Activated naive CD4-positive, alpha-beta T cell treated with anti-CD3 and anti-CD28 coated beads, Interleukin-2, amount 50 U/mL, for 24 hours (primary cell): ENCODE measurements around the gene KRT40.

ENCODE experiments used
- H3K27ac Mint-ChIP-seq: one replicate; pipeline ENCODE4 v1.8.0; 2021; ENCODE audit warnings: mild to moderate bottlenecking, mixed read lengths
- H3K27me3 Mint-ChIP-seq: one replicate; pipeline ENCODE4 v1.8.0; 2021; ENCODE audit warnings: mixed read lengths
- H3K36me3 Mint-ChIP-seq: one replicate; pipeline ENCODE4 v1.8.0; 2021; ENCODE audit warnings: mixed read lengths
- H3K4me1 Mint-ChIP-seq: one replicate; pipeline ENCODE4 v1.8.0; 2021; ENCODE audit warnings: mixed read lengths
- H3K4me3 Mint-ChIP-seq: one replicate; pipeline ENCODE4 v1.8.0; 2021; ENCODE audit warnings: mild to moderate bottlenecking, mixed read lengths
- H3K9me3 Mint-ChIP-seq: one replicate; pipeline ENCODE4 v1.8.0; 2021; ENCODE audit warnings: mixed read lengths

Gene KRT40

DNA sequence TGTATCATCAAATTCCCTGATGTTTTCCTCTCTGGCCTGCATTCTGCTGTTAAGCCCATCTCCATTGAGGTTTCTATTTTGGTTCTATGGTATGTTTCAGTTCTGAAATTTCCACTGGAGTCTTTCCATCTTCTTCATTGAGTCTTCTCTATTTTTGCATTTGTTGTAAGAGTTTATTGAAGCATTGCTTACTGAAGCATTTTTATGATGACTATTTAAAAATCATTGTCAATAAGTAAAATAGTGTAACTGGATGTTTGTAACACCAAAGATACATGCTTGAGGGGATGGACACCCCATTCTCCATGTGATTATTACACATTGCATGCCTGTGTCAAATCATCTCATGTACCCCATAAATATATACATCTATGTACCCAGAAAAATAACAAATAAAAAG, 8.6 kb downstream of the KRT40 start:
- Mint-ChIP-seq H3K36me3 (no peaks in the 10 kb centered on the region), H3K9me3 (no peaks in the 10 kb centered on the region), H3K27me3 (peaks cover 5% of the 10 kb centered on the region), H3K4me3 (no peak overlapping the region), H3K4me1 (no peaks in the 10 kb centered on the region), H3K27ac (no peak overlapping the region)

DNA sequence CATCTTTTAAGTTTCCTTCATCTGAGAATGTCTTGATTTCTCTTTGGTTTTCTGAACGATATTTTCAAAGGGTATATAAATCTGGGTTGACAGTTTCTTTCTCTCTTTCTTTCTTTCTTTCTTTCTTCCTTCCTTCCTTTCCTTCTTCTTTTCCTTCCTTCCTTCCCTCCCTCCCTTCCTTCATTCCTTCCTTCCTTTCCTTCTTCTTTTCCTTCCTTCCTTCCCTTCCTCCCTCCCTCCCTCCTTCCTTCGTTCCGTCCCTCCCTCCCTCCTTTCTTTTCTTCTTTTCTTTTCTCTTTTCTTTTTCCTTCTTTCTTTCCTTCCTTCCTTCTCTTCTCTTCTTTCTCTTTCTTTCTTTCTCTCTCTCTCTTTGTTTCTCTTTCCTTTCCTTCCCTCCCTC, 9.8 kb downstream of the KRT40 start:
- H3K36me3 Mint-ChIP-seq, result no peaks in the 10 kb centered on the region
- H3K27me3 Mint-ChIP-seq, result peaks cover 5% of the 10 kb centered on the region
- H3K4me1 Mint-ChIP-seq, result no peaks in the 10 kb centered on the region
- H3K9me3 Mint-ChIP-seq, result no peaks in the 10 kb centered on the region
- H3K4me3 Mint-ChIP-seq, result no peak overlapping the region
- no peak overlapping the region for H3K27ac Mint-ChIP-seq

DNA sequence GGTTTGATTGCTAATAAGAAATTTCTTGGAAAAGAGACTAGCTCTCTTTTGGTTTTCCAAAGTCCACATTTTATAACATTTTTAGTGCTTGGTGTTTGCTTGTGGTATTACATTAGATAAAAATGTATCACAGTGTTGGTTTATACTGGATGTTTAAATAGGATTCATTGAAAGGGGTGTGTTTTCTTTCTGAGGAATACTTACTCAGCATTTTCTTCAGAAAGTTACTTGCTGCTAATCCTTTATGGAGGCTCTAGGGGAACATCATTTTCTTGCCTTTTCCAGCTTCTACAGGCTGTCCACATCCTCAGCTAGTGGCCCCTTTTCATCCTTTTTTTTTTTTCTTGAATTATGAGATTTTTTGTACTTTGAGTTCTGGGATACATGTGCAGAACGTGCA, 16.5 kb downstream of the KRT40 start:
- Mint-ChIP-seq H3K27me3 (peaks cover 4% of the 10 kb centered on the region), H3K4me1 (no peaks in the 10 kb centered on the region), H3K4me3 (no peak overlapping the region), H3K27ac (no peak overlapping the region), H3K36me3 (no peaks in the 10 kb centered on the region), H3K9me3 (no peaks in the 10 kb centered on the region)

DNA sequence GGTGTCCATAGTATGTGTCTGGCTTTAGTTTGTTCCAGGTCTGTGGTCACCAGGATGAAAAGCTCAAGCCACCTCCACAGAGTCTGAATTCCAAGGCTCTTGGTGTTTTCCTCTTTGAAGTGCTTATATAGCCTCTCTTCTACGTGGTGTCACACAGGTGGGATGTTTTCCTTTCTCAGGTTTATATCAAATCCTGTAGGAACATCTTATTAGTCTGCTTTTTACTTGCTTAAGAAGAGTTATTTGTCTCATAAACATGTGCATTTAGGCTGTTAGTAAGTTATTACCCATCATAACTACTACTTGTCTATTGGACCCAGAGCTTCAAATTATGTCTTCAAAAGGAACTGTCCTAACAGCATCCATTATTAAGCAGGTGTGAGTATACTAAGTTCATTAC, 17.3 kb downstream of the KRT40 start, which contains the start of gene KRT39:
Gene KRT39 (minus strand): TSS at position 101 of the 400 bp plus-strand sequence. CDS start 92 bp downstream, at position 9.
- Mint-ChIP-seq H3K4me1 (no peaks in the 10 kb centered on the region), H3K36me3 (no peaks in the 10 kb centered on the region), H3K9me3 (no peaks in the 10 kb centered on the region), H3K27ac (no peak within 1 kb of the TSS), H3K4me3 (no peak within 1 kb of the TSS), H3K27me3 (peaks cover 4% of the 10 kb centered on the region)

DNA sequence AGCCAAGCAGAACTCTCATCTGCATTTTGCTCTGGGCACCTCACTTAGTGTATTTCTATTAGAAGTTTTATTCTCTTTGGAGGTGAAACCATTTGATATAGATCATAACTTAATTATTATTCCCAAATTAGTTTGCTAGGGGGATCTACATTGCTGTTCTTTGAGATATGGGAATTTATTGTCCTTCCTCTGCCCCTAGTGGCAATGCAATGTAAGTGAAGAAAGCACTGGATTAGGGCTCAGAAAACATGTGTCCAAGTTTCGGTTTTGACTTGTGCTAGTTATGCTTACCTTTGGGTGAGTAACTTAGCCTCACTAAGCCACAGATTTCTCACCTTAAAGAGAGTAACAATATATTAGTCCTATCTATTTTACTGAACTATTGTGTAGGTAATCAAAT, 20.3 kb downstream of the KRT40 start:
- no peaks in the 10 kb centered on the region for H3K9me3 Mint-ChIP-seq
- peaks cover 4% of the 10 kb centered on the region for H3K27me3 Mint-ChIP-seq
- no peak overlapping the region for H3K4me3 Mint-ChIP-seq
- H3K36me3 Mint-ChIP-seq, result no peaks in the 10 kb centered on the region
- H3K27ac Mint-ChIP-seq, result no peak overlapping the region
- H3K4me1 Mint-ChIP-seq, result no peaks in the 10 kb centered on the region

DNA sequence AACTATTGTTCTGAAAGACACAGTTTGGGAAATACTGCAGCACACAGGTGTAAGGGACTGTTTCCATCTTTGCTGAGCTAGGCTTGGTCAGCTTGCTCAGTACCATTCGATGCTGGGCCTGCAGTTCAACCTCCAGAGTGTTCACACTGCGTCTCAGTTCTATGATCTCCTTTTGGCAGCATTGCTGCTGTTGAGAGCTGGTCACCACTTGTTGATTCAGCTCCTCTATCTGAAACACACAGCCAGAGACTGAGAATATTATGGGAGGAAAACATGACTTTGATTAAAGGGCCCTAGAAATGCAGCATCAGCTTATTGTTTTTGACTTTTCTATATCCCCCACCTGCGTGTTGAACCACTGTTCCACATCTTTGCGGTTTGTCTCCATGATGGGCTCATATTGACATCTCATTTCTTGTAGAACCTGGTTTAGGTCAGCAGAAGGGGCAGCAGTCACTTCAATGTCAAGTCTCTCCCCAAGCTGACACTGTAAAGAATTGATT, 22.0 kb downstream of the KRT40 start:
- no peaks in the 10 kb centered on the region for H3K4me1 Mint-ChIP-seq
- no peak overlapping the region for H3K4me3 Mint-ChIP-seq
- H3K27ac Mint-ChIP-seq, result no peak overlapping the region
- H3K9me3 Mint-ChIP-seq, result no peaks in the 10 kb centered on the region
- H3K36me3 Mint-ChIP-seq, result no peaks in the 10 kb centered on the region
- peaks cover 4% of the 10 kb centered on the region for H3K27me3 Mint-ChIP-seq

DNA sequence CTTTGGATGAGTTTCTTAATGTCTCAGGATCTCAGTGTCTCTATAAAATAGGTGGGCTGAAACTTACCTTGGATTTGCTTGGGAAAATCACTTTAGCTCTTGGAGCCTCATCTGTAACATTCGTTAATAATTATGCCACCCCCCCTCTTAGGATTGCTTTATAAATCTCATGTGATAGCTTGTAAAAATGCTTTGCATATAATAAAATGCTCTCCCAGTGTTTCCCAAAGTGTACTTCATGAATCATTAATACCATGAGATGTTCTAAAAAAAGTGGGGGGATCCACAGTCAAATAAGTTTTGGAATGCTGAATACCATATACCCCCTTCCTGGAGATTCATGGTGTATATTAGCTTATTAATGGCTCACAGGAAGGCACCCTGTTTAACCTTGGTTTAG, 22.5 kb downstream of the KRT40 start:
- Mint-ChIP-seq H3K4me1 (no peaks in the 10 kb centered on the region), H3K27me3 (peaks cover 4% of the 10 kb centered on the region), H3K4me3 (no peak overlapping the region), H3K36me3 (no peaks in the 10 kb centered on the region), H3K9me3 (no peaks in the 10 kb centered on the region), H3K27ac (no peak overlapping the region)

GRCh38 chr17:40960144-40960543, 24.0 kb downstream of the KRT40 start:
- Mint-ChIP-seq H3K9me3 (no peaks in the 10 kb centered on the region), H3K27ac (no peak overlapping the region), H3K36me3 (no peaks in the 10 kb centered on the region), H3K27me3 (peaks cover 3% of the 10 kb centered on the region), H3K4me1 (no peaks in the 10 kb centered on the region), H3K4me3 (no peak overlapping the region)

- Mint-ChIP-seq H3K4me1 (no peaks in the 10 kb centered on the region), H3K4me3 (no peak overlapping the region), H3K27ac (no peak overlapping the region), H3K9me3 (no peaks in the 10 kb centered on the region), H3K27me3 (peaks cover 3% of the 10 kb centered on the region), H3K36me3 (no peaks in the 10 kb centered on the region)
Measured at GRCh38 chr17:40958086-40958953, 25.8 kb downstream of the KRT40 start.

DNA sequence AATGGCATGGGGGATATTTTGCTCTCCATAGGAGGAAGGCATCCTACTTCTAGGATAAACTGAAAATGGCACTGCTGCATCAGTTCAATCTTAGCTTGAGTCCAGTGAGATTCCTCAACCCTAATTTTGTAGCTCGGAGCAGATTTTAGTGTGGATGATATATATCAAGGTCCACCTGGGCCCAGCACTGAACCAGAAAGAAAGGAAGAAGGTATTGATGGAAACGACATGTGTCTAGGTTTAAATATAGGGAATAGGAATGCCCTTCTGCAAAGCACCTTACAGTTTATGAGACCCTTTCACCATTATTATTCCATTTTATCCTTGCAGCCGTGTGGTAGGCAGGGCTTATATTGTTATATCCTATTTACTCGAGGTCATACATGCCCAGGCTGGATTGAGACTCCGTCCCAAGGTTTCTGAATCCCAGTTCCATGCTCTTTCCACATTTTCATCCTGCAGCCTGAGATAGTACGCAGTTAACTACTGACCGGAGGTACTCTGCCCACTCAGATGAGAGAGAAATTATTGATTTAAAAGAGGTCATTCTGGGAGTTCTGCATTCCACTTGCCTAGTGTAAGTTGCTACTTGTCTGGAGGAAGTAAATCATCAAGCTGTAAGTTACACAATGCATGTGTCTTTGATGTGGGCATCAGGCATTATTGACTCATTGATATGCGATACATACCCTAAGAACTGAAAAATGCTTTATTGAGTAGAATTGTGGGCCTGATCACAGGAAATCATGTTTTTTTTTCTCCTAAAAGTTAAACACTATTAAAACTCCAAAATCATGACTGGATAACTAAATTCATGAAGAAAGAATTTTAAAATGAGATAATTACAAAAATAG, 27.5 kb downstream of the KRT40 start:
- Mint-ChIP-seq H3K4me3 (no peak overlapping the region), H3K36me3 (no peaks in the 10 kb centered on the region), H3K27me3 (peaks cover 12% of the 10 kb centered on the region), H3K9me3 (no peaks in the 10 kb centered on the region), H3K4me1 (no peaks in the 10 kb centered on the region), H3K27ac (no peak overlapping the region)

DNA sequence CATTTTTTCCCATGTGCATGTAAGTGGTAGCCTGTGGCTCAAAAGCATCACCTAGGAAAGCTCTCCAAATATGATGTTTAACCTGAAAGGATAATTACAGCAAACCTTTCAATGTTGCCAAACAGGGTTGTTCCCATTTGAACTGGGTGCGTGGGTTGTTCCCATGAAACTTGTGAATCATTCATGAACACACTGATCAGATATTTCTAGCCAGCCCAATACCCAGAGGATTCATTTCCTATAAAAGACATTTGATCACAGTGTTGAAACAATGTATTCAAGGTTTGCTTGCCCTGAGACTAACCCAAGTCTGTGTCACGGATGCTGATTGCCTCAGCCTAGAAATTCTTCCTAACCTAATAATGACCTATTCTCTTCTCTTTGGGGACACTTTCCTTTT, 30.2 kb downstream of the KRT40 start:
- no peaks in the 10 kb centered on the region for H3K4me1 Mint-ChIP-seq
- no peak overlapping the region for H3K4me3 Mint-ChIP-seq
- H3K27me3 Mint-ChIP-seq, result peaks cover 28% of the 10 kb centered on the region
- no peak overlapping the region for H3K27ac Mint-ChIP-seq
- no peaks in the 10 kb centered on the region for H3K36me3 Mint-ChIP-seq
- H3K9me3 Mint-ChIP-seq, result no peaks in the 10 kb centered on the region

DNA sequence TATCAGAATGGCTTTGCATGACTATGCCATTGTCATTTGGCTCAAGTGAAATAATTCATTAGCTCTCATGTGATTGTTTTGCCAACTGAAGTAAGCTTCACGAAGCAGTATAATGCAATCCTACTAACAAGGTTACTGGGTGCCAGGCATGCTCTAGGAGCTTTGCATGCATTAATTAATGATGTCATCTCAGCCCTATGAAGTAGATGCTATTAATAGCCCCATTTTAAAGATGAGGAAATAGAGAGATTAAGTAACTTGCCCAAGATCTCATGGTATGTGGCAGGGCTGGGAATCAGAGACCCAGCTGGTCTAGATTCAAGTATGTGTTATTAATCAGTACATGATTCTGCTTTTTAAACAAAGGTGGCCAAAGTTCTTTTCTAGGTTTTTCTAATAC, 31.5 kb downstream of the KRT40 start:
- Mint-ChIP-seq H3K4me3 (no peak overlapping the region), H3K27me3 (peaks cover 33% of the 10 kb centered on the region), H3K4me1 (no peaks in the 10 kb centered on the region), H3K9me3 (no peaks in the 10 kb centered on the region), H3K36me3 (no peaks in the 10 kb centered on the region), H3K27ac (no peak overlapping the region)

DNA sequence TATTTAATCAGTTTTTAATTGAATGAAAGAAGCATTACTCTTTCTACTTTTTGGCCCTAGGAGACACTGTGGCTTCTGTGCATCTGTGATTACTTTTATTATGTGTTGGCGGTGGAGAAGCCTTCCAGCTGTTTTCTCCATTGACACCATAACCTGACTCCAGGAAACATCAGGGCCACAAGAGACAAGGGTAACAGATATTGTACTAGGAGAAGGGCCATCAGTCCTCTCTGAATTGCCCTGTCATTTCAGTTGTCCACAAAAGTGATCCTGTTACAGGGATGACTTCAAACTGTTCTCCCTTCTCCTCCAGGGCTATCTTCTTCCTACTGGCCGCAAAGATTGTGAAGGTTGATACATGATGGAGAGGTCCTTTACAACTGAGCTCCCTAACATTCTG, 32.0 kb downstream of the KRT40 start:
- Mint-ChIP-seq H3K27me3 (peaks cover 33% of the 10 kb centered on the region), H3K4me3 (no peak overlapping the region), H3K9me3 (no peaks in the 10 kb centered on the region), H3K27ac (no peak overlapping the region), H3K4me1 (no peaks in the 10 kb centered on the region), H3K36me3 (no peaks in the 10 kb centered on the region)

- Mint-ChIP-seq H3K9me3 (no peaks in the 10 kb centered on the region), H3K36me3 (no peaks in the 10 kb centered on the region), H3K4me3 (no peak overlapping the region), H3K4me1 (no peaks in the 10 kb centered on the region), H3K27ac (no peak overlapping the region), H3K27me3 (peaks cover 41% of the 10 kb centered on the region)
Measured at GRCh38 chr17:40951011-40951622, 33.0 kb downstream of the KRT40 start.

DNA sequence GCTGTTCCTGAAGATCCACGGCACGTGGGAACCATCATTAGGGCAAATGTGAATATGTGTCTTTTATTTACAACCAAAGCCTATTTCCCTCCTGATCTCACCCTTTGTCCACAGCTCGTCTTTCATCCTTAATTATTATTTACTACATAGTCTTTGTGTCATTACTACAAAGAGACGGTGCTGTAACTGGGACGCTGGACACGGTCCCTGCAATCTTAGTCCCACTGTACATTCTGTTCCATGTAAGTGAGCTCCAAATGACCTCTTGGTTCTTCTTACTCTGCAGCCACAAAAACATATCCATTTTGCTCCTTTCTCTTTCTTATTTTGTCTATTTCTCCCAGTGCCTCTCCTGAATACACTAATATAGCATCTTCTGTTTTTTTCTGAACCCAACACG, 34.0 kb downstream of the KRT40 start:
- H3K36me3 Mint-ChIP-seq, result no peaks in the 10 kb centered on the region
- no peaks in the 10 kb centered on the region for H3K9me3 Mint-ChIP-seq
- peaks cover 44% of the 10 kb centered on the region for H3K27me3 Mint-ChIP-seq
- no peaks in the 10 kb centered on the region for H3K4me1 Mint-ChIP-seq
- no peak overlapping the region for H3K4me3 Mint-ChIP-seq
- H3K27ac Mint-ChIP-seq, result no peak overlapping the region

GRCh38 chr17:40949418-40949817, 34.7 kb downstream of the KRT40 start:
- Mint-ChIP-seq H3K36me3 (no peaks in the 10 kb centered on the region), H3K27ac (no peak overlapping the region), H3K4me1 (no peaks in the 10 kb centered on the region), H3K27me3 (peaks cover 45% of the 10 kb centered on the region), H3K9me3 (no peaks in the 10 kb centered on the region), H3K4me3 (no peak overlapping the region)
